Activated naive CD4-positive, alpha-beta T cell treated with Interleukin-2 at 50 U/mL for 16 hours (primary cell): ENCODE measurements around the gene USP20.
"Not testable (repeated sequence)": the region's sequence is repeated elsewhere in the genome, so short reads cannot be mapped to it uniquely, and the experiment has no call there.

Experiments used
- DNase-seq: peaks from one replicate; pipeline ENCODE4 v3.0.0-alpha.2; 2020

USP20 gene

GRCh38 chr9:129876815-129877214 lies 41.6 kb downstream of the USP20 start:
- no peak for DNase-seq

- no peak for DNase-seq
Measured at GRCh38 chr9:129878291-129878690, 43.0 kb downstream of the USP20 start.

- DNase-seq, result no peak
Measured at GRCh38 chr9:129879103-129879699, 43.9 kb downstream of the USP20 start.

- no peak for DNase-seq
Measured at GRCh38 chr9:129879991-129880653, 44.9 kb downstream of the USP20 start.

- DNase-seq, result no peak
Measured at GRCh38 chr9:129880654-129881546, 45.6 kb downstream of the USP20 start.

- no peak for DNase-seq
Measured at GRCh38 chr9:129881547-129882324, 46.5 kb downstream of the USP20 start.

GRCh38 chr9:129884220-129885017 lies 49.2 kb downstream of the USP20 start:
- DNase-seq, result peak; percentile 96

GRCh38 chr9:129885018-129885669 lies 49.9 kb downstream of the USP20 start:
- peak; percentile 40 for DNase-seq

- DNase-seq, result peak; percentile 91
Measured at GRCh38 chr9:129885670-129886106, 50.4 kb downstream of the USP20 start.

GRCh38 chr9:129886226-129887174 lies 51.2 kb downstream of the USP20 start:
- peak; percentile 61 for DNase-seq

- DNase-seq, result peak; percentile 71
Measured at GRCh38 chr9:129887334-129888292, 52.4 kb downstream of the USP20 start.

- peak; percentile 93 for DNase-seq
Measured at GRCh38 chr9:129888293-129889121, 53.2 kb downstream of the USP20 start.

- DNase-seq, result peak; percentile 34
Measured at GRCh38 chr9:129889122-129889940, 54.1 kb downstream of the USP20 start.

GRCh38 chr9:129889941-129890717 lies 54.9 kb downstream of the USP20 start:
- DNase-seq, result peak; percentile 77

- not testable (repeated sequence) for DNase-seq
Measured at GRCh38 chr9:129890718-129891299, 55.6 kb downstream of the USP20 start.

GRCh38 chr9:129891569-129891968 lies 56.3 kb downstream of the USP20 start:
- no peak for DNase-seq
